Duodenal mucosa (tissue), 2 donors: ENCODE data around the gene COL5A1.

Experiments used
- H3K27ac ChIP-seq: one replicate; pipeline ENCODE4 v1.7.0; 2013; ENCODE audit warnings: low read depth, low read length
- H3K27me3 ChIP-seq, 2 donors: one replicate each; pipeline ENCODE4 v1.7.0; 2013; ENCODE audit warnings: low read length in 2 of 2, control low read depth in 1 of 2; ENCODE audit not compliant: insufficient read depth in 2 of 2, control insufficient read depth in 1 of 2
- H3K36me3 ChIP-seq, 2 donors: one replicate each; pipeline ENCODE4 v1.7.0; 2013; ENCODE audit warnings: low read length in 2 of 2, control low read depth in 1 of 2; ENCODE audit not compliant: insufficient read depth in 2 of 2, control insufficient read depth in 1 of 2
- H3K4me1 ChIP-seq, 2 donors: one replicate each; pipeline ENCODE4 v1.7.0; 2013; ENCODE audit warnings: low read length in 2 of 2, control low read depth in 1 of 2; ENCODE audit not compliant: insufficient read depth in 2 of 2, control insufficient read depth in 1 of 2
- H3K4me3 ChIP-seq, 2 donors: one replicate each; pipeline ENCODE4 v1.7.0; 2013; ENCODE audit warnings: low read length in 2 of 2, low read depth in 1 of 2
- H3K9ac ChIP-seq, 2 donors: one replicate each; pipeline ENCODE4 v1.7.0; 2013; ENCODE audit warnings: low read length in 2 of 2, low read depth in 1 of 2
- H3K9me3 ChIP-seq, 2 donors: one replicate each; pipeline ENCODE4 v1.7.0; 2013; ENCODE audit warnings: low read length in 2 of 2, control low read depth in 1 of 2; ENCODE audit not compliant: control insufficient read depth in 1 of 2

COL5A1 gene

GRCh38 chr9:134731497-134732391, 90.1 kb downstream of the COL5A1 start:
- H3K9me3 ChIP-seq = no peaks in the 10 kb centered on the region
- no peaks in the 10 kb centered on the region for H3K27me3 ChIP-seq
- no peaks in the 10 kb centered on the region for H3K36me3 ChIP-seq
- H3K4me1 ChIP-seq = peaks cover 3 to 6% of the 10 kb centered on the region in 2 donors
- H3K9ac ChIP-seq = no peak overlapping the region
- H3K4me3 ChIP-seq = no peak overlapping the region
- no peak overlapping the region for H3K27ac ChIP-seq

- Histone ChIP-seq H3K4me3 (no peak overlapping the region), H3K27ac (peak overlapping the region; percentile 10), H3K36me3 (no peaks in the 10 kb centered on the region), H3K4me1 (peaks cover 3 to 6% of the 10 kb centered on the region in 2 donors), H3K27me3 (no peaks in the 10 kb centered on the region), H3K9me3 (no peaks in the 10 kb centered on the region), H3K9ac (no peak overlapping the region)
Observed at GRCh38 chr9:134732392-134733110, 90.9 kb downstream of the COL5A1 start.

- no peaks in the 10 kb centered on the region for H3K9me3 ChIP-seq
- H3K4me1 ChIP-seq = peaks cover 3 to 6% of the 10 kb centered on the region in 2 donors
- H3K36me3 ChIP-seq = no peaks in the 10 kb centered on the region
- H3K4me3 ChIP-seq = no peak overlapping the region
- no peak overlapping the region for H3K27ac ChIP-seq
- H3K9ac ChIP-seq = no peak overlapping the region
- no peaks in the 10 kb centered on the region for H3K27me3 ChIP-seq
Observed at GRCh38 chr9:134733480-134734232, 92.1 kb downstream of the COL5A1 start.

- Histone ChIP-seq H3K36me3 (no peaks in the 10 kb centered on the region), H3K27me3 (no peaks in the 10 kb centered on the region), H3K4me1 (peaks cover 3 to 6% of the 10 kb centered on the region in 2 donors), H3K9me3 (no peaks in the 10 kb centered on the region), H3K9ac (no peak overlapping the region), H3K4me3 (no peak overlapping the region), H3K27ac (no peak overlapping the region)
Observed at GRCh38 chr9:134734270-134734669, 92.7 kb downstream of the COL5A1 start.

GRCh38 chr9:134735441-134736175, 94.0 kb downstream of the COL5A1 start:
- peaks cover 3 to 6% of the 10 kb centered on the region in 2 donors for H3K4me1 ChIP-seq
- no peak overlapping the region for H3K4me3 ChIP-seq
- no peak overlapping the region for H3K9ac ChIP-seq
- no peak overlapping the region for H3K27ac ChIP-seq
- H3K27me3 ChIP-seq = no peaks in the 10 kb centered on the region
- no peaks in the 10 kb centered on the region for H3K36me3 ChIP-seq
- H3K9me3 ChIP-seq = no peaks in the 10 kb centered on the region

GRCh38 chr9:134736791-134737497, 95.3 kb downstream of the COL5A1 start:
- Histone ChIP-seq H3K9me3 (no peaks in the 10 kb centered on the region), H3K9ac (no peak overlapping the region), H3K4me1 (peaks cover 3 to 6% of the 10 kb centered on the region in 2 donors), H3K27me3 (no peaks in the 10 kb centered on the region), H3K36me3 (no peaks in the 10 kb centered on the region), H3K27ac (no peak overlapping the region), H3K4me3 (no peak overlapping the region)

GRCh38 chr9:134737842-134738580, 96.4 kb downstream of the COL5A1 start:
- H3K4me3 ChIP-seq = no peak overlapping the region
- no peaks in the 10 kb centered on the region for H3K36me3 ChIP-seq
- no peak overlapping the region for H3K9ac ChIP-seq
- H3K4me1 ChIP-seq = peaks cover 0 to 6% of the 10 kb centered on the region in 2 donors
- no peaks in the 10 kb centered on the region for H3K27me3 ChIP-seq
- H3K27ac ChIP-seq = no peak overlapping the region
- H3K9me3 ChIP-seq = no peaks in the 10 kb centered on the region

- H3K36me3 ChIP-seq = peaks cover 0 to 1% of the 10 kb centered on the region in 2 donors
- no peak overlapping the region for H3K27ac ChIP-seq
Observed at GRCh38 chr9:134738869-134739659, 97.5 kb downstream of the COL5A1 start.

More at GRCh38 chr9:134738869-134739659, 97.5 kb downstream of the COL5A1 start:
- no peaks in the 10 kb centered on the region for H3K4me1 ChIP-seq
- no peaks in the 10 kb centered on the region for H3K27me3 ChIP-seq
- peaks cover 0 to 2% of the 10 kb centered on the region in 2 donors for H3K9me3 ChIP-seq
- no peak overlapping the region for H3K9ac ChIP-seq
- H3K4me3 ChIP-seq = no peak overlapping the region
